MV-4-11 (cell line): ENCODE measurements around the gene CELSR1.

ENCODE experiments used
- DNase-seq: peaks from one replicate; lab custom pipeline; 2025; lab: John Stamatoyannopoulos, UW

CELSR1 gene

DNA sequence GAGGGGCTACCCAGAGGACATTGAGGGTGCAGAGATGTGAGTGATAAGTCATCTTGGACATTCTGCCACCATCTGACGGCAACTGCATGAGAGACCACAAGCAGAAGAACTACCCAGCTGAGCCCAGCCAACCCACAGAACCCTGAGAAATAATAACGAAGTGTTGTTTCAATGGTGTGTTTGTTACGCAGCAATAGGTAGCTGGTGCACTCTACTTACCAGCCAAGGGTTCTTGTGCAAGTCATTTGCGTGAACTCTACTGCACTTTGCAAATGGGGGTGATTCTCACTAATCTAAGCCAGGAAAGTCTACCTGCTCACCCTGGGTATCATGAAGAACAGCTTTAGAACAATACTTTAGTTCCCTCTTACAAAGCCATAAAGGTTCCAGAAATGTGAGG is 15.8 kb upstream of the CELSR1 start:
- no peak for DNase-seq

DNA sequence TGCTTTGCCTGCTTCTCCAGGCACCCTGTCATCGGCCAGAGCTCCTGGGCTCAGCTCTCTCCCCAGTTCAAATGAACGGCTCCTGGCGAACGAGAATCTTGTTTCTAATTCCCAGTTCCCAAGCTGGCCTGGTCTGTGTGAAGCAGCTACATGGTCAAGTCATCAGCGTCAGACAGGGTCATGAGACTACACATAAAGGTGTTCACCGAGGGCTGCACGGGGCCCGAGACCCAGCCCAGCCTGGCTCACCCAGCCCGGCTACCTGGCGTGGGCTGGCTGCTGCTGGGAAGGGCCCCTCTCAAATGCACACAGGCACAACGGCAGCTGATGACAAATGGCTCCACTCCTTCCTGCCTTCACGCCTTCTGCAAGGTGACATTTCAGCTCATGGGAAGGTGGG is 14.6 kb upstream of the CELSR1 start:
- no peak for DNase-seq

DNA sequence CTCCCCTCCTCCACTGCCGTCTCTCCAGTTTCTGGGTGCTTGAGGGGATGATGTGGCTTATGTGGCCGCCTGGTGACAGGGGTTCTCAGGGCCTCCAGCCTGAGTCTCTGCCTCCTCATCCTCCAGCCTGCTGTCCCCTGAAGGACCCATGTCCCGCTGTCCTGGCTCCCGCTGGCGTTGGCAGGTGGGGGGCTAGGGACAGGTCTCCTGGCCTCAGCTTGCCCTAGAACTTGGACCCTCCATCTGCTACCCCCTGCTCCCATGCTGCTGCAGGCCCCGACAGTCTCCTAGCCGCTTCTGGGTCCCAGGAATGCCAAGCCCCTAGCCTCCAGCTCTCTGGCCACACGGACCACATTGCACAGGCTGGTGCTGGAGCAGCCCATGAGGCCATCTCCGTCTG is 13.9 kb upstream of the CELSR1 start:
- DNase-seq, result no peak

DNA sequence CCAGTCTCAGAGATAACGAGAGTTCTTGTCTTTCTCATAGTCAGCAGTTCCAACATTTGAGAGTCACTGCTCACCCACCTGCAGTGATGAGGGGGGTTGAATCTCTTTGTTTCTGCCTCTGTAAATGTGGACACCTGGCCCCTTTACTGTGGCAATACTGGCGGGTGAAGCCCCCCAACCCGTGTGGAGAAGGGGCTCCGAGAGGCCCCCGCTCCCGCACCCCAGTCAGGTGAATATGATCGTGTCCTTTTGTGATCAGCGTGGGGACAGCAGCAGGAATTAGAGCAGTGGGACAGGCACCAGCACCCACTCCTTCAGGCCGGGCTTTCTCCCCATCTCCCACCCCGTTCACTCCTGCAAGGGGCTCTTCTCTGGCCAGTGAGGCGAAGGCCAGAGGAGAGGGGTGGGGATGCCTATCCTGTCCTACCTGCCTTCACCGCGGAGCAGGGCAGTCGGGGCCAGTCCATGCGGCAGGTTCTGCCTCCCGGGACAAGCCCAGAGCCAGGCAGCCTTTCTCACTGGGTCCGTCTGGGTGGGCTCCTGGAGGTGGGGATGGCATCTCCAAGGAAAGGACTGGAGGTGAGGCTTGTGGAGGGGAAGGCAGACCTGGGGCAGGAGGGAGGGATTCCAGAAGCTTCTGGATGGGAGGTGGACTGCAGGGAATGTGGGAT is 12.7 kb upstream of the CELSR1 start:
- no peak for DNase-seq

DNA sequence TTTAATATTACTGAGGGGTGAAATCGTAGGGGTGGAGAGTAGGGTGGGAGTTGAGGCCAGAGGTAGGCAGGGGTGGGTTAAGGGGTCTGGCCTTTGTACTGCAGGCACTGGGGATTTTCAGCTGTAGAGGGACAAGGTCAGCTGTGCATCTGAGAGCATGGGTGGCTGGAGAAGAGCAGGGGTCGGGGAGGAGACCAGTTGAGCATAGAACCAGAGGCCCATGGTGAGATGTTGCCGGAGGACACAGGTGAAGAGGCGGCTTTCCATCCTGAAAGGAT is 12.1 kb upstream of the CELSR1 start:
- DNase-seq, result no peak

DNA sequence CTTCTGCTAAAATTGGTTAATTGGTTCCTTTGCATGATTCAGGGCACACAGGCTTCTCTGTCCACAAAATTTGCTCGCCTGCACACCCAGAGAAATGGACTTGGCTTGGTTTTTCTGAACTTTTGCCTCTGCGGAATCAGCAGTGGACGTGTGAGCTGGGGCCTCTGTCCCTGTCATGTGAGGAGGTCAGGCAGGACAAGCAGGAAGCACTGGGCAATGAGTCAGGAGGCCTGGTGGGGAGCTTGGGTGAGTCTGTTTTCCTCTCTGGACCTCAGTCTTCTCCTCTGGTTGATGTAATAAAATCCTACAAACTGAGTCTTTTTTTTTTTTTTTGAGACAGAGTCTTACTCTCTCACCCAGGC is 10.4 kb upstream of the CELSR1 start:
- peak; percentile 57 for DNase-seq

DNA sequence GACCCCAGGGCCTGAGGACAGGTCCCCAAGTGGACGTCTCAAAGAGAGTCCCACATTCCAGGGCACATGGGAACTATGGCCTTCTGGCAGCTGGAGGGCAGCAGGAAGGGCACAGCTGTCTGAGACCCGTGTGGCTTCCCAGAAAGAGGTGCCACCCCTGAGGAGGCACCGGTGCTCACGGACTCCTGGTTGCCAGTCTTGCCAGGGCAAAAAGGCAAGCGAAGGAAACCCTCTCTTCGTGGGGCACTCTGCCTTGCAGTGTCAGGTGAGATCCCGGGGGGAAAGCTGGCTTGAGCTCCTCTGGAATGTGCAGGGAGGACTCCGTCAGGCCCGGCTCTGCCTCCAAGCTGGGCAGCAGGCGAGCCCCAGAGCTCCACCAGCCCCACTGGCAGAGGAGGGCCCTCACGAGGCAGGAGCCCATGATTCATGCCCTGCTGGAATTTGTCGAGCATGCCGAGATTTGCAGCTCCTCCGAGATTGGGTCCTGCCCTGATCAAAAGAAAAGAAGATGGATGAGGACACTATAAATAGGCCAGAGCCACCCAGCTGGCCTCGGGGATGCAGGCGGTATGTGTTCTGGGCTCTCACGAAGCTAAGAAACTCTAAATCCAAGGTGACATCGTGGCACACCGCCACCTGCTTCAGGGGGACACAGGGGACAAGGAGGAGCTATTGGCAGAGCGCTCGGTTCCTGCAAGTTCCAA is 9.9 kb upstream of the CELSR1 start:
- peak; percentile 57 for DNase-seq

DNA sequence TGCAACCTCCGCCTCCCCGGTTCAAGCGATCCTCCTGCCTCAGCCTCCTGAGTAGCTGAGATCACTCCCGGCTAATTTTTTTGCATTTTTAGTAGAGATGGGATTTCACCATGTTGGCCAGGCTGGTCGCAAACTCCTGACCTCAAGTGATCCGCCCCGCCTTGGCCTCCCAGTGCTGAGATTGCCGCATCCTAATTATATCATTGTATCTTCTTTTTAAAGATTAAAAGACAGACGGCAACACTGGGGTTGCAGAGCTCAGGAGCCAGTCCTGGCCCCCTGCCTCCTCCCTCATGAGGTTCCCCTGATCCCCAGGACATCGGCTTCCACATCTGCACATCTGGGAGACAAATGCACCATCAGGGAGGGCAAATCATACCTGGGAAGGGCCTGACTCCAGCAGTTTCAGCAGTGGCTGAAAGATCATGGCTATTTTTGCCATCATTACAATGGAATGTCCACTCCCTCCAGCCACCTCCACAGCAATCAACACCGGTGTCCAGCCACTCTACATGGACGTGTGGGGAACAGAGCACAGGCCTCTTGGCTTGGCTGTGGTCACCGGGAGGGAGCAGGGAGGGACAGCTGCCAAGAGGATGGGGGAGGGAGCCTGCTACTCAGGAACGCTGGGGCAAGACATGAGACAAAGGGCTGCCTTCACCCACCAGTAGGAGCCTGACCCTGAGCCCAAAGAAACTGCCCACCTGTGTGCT is 9.2 kb upstream of the CELSR1 start:
- no peak for DNase-seq

DNA sequence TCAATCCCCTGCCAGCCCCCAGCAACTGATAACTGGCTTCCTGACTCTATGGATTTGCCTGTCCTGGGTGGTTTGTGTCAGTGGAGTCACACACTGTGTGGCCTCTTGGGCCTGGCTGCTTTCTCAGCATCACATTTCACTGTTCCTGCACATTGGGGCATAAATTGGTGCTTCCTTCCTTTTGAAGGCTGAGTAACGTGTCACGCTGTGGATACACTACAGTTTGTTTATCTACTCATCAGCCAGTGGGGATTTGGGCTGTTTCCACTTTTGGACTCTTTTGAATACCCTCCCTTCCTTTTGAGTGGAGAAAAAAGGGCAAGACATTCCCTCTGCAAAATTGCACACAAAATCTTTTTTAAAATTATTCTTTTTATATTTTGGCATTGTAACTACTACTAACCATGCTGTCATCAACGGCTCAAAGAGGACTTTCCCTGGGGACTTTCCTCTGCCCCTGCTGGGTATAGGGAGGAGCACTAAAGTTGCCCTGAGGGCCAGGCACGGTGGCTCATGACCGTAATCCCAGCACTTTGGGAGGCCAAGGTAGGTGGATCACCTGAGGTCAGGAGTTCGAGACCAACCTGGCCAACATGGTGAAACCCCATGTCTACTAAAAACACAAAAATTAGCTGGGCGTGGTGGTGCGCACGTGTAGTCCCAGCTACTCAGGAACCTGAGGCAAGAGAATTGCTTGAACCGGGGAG is 7.8 kb upstream of the CELSR1 start:
- peak; percentile 12 for DNase-seq

DNA sequence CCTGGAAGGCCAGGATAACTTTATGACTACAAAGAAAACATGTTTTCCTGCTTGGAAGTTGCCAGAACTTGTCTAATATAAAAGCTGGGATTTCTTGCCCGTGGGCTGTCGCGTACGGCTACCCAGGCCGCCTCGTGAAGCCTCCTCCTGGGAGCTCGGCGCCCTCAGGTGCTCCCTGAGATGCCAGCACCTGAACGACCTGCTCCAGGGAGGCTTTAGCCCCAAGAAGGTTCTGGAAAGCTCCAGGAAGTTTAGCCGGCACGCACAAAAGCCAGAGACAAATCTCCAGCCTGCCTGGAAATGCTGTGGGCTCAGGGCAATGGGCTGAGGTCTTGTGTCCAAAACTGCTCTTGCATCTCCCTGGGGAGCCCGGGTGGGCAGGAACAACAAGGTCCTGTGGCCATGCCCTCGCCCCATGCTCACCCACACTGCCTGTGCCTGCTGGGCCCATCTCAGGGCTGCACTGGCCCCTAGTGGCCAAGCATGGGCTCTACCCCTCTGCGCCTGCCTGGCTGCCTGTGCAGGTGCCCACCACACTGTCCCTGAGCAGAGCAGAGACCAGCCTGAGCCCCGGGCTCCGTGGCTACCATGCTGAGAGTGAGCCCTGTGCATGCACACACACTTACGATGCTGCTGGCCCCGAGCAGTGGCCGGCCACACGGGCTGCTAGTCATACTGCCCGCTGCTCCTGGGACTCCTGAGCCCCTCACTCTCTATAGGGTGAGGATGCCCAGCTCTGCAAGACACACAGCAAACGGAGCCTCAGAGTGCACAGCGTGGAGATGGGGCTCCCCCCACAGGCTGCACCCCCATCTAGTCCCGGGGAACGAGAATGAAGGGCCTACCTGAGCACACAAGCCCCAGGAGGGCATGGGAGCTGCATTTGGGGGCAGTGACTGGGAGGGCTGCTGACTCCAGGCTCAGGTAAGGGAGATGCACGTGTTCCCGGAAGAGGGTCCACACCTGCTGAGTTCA is 4.9 kb upstream of the CELSR1 start:
- DNase-seq, result peak; percentile 63

DNA sequence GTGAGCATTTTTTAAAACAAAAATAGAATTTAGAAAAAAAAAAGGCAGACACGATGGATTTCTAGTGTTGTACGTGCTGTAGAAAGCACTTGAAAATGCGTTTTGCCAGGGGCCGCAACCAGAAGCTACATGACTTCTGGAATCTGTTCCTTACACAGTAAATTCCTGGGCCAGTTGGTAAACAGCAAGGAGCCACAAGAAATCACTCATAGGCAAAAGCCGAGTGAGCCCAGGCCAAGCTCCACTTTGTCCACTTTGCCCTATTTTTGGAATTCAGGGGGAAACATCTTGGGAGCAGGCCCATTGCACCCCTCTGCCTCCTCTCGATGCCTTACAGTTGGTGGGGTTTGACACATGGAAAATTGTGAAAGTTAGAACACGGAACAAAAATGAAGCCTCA is 4.1 kb upstream of the CELSR1 start:
- no peak for DNase-seq

DNA sequence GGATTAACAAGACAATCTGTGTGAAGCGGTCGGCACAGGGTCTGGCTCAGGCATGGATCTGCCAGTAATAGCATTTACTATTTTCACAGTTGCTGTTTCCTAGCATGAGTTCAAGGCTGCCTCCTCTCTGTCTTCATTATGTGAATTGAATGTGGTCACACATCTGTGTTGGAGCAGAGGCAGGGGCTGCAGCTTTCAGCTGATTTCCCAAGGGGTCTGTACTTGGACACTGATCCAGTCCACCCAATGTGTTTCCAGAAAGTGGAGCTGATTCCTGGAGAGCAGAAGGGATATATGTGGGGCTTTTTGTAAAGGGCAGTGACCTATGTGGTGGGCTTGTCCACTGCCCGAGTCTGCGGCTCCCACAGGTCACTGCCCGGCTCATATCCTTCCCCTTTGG is 3.5 kb upstream of the CELSR1 start:
- DNase-seq, result no peak

DNA sequence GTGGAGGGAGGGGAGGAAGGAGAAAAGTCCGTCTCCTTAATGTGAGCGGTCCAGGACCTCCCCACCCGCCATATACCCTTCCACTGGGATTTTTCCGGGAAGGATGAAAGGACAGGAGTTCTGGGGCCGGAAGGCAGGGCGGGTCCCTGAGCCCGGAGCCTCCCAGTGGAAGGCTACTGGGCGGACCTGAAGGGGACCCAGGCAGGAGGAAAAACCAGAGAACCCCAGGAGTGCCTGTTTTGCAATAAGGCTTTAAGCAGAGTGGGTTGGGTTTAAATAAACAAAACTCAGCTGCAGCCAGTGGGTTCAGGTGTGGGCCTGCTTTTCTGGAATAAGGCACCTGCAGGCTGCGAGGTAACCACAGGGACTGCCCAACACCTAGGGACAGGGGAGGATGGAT is 1.7 kb upstream of the CELSR1 start:
- no peak for DNase-seq

DNA sequence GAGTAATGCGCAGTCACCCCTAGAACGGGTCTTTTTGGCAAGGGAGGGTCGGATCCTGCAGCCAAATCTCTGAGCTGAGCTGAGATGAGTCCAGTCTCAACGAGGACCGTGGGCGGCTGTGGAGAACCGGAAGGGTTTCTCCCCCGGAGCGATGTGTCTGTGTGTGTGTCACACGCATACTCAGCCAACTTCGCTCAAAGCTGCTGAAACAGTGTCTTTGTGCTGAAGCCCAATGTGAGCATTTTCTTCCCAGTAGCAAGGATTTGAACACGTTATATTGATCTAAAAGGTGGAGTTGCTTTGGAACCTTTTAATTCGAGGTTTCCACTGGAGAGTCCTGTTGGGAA is 1.4 kb upstream of the CELSR1 start:
- DNase-seq, result no peak

DNA sequence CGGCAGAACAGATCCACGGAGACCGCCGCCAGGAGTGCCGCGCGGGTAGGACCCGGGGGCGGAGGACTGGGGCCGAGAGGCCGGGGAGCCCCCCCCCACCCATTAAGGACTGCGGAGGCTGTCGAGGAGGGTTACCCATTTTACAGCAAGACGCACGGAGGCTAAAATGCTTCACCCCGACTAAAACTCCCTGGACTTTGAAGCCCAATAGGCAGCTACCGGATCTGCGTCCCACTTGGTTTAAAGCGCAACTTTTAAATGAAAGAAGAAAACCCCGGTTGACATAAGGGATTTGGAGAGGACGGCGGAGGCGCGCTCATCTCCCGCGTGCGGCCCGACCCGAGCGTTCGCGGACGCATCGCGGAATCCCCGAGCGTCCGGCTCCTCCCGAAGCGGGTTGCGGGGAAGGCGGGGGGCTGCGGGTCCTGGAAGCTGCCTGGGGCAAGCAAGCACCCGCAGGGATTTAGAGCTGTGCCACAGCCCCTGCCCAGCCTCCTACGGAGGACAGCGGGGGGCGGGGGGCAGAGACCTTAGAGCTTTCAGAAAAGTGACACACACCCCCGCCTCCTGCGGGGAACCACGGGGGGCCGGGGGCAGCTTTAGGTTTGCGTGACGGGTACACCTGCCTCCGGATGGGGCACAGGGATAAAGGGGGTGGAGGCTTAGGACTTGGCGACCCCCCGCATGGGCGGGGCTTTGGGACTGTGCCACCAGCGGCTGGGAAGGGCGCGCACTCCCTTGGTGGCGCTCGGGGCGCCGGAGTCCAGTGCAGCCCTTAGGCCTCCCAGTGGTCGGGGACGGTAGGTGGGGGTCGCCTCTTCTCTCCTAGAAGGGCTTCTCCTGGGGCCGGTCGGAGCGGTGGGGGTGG is 760 bp upstream of the CELSR1 start:
- DNase-seq, result no peak

DNA sequence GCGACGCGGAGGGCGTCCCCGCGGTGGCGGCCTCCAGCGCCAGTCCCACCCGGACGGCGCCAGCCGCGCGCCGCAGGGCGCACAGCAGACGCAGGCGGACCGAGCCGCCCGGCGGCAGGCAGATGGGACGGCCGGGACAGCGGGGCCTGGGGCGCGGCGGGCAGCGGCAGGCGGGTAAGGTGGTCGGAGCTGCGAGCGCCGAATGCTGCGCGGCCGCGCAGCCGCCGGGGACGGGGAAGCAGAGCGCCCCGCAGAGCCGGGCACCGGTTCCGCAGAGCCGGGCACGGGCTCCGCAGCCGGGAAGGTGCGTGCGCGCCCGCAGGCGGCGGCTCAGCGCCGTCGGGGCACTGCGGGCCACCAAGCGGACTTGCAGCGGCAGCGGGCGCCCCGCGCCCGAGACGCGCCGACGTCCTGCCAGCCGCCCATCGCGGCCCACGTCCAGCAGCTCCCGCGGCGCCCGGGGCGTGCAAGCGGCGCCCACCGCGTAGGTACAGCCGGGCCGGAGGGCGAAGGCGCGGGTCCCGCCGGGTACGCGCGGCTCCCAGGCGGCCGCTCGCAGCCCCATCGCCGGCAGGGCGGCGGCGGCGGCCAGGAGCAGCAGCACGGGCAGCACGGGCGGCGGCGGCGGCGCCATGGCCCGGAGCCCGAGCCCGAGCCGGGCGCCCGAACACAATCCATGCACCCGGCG is 739 bp downstream of the CELSR1 start:
- no peak for DNase-seq

DNA sequence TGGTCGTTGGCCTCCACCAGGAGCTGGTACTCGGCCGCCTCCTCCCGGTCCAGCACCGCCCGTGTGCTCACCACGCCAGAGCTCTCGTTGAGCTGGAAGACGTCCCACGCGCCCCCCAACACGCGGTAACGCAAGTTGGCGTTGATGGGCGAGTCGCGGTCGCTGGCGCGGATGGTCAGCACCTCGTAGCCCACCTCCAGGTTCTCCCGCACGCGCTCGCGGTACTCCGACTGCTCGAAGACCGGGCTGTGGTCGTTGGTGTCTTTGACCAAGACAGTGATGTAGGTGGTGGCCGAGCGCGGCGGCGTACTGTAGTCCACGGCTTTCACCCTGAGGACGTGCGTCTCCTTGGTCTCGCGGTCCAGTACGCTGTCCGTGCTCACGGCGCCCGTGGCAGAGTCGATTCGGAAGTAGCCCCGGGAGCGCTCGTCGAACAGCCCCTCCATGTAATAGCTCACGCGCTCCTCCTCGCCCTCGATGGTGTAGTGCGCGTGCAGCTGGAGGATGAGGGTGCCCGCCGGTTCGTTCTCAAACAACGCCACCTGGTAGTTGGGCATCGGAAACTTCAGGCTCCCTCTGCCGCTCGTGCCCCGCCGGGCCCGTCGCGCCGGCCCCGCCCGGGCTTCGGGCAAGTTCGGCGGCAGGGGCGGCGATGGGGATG is 1.4 kb downstream of the CELSR1 start:
- DNase-seq, result no peak

DNA sequence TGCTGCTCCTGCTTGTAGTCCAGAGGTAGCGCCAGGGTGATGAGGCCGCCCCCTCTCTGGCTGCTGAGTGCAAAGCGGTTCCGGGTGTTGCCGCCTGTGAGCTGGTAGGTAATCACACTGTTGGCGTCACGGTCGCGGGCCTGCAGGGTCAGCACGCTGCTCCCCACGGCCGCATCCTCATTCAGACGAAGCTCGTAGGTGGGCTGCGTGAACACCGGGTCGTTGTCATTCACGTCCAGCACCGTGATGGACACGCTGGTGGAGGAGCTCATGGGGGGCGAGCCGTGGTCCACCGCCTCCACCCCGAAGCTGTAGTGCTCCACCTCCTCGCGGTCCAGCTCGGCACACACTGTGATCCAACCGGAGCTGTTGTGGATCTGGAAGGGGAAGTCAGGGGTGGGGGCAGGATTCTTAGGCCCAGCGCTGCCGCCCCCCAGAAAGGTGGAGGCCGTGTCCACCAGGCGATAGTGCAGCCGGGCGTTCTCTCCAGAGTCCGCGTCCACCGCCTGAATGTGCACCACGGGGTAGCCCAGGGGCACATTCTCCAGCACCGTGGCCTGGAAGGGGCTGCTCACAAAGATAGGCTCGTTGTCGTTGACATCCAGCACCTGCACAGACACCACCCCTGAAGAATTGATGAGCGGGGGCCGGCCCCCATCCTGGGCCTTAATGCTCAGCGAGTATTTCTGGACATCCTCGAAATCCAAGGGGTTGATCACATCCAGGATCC is 2.4 kb downstream of the CELSR1 start:
- no peak for DNase-seq

DNA sequence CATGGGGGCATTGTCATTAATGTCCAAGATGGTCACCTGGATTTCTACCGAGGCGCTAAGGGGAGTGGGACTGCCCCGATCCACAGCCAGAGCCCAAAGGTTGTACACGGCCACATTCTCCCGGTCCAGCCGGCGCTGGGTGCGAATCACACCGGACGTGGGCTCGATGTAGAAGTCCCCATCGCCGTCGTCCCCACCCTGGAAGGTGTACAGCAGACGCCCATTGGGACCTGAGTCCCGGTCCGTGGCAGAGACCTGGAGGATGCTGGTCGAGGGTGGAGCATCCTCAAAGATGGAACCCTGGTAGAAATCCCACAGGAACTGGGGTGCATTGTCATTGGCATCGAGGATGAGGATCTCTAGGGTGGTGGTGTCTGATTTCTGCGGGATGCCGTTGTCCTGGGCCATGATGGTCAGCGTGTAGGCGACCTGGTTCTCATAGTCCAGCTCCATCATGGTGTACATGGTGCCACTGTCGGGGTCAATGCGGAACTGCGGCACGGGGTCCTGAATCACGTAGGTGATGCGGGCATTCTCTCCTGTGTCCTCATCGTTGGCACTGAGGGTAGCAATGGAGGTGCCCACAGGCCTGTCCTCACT is 3.1 kb downstream of the CELSR1 start:
- DNase-seq, result no peak
